ENCODE data around the gene EXOC4. TPM values are rescaled to one million over a fixed set of nuclear protein-coding genes. Genes with fewer than 3 reads are reported as not detected.

EXOC4 gene
- total RNA-seq, 2 donors from 2014 or later, result 62.0 to 146 TPM

- DNase-seq (no peak), ATAC-seq (no peak)
- peaks cover 29% of the 10 kb centered on the region for H3K4me1 ChIP-seq
- no peak overlapping the region for H3K27ac ChIP-seq
- 93 to 94% methylated on average over 2 of the region's 2 CpGs for WGBS, 2 donors
- H3K9me3 ChIP-seq, result no peaks in the 10 kb centered on the region
- no peak overlapping the region for H3K4me3 ChIP-seq
- H3K36me3 ChIP-seq (replicated peaks in 1 of 2; ENCODE audit: insufficient read depth in 1 of 2, low read depth in 2 of 2), result peaks cover 0 to 12% of the 10 kb centered on the region in 2 donors
- no peaks in the 10 kb centered on the region for H3K27me3 ChIP-seq
- TF ChIP-seq CTCF (IDR thresholded peaks at IDR 0.05) (no peak), POLR2A (IDR thresholded peaks at IDR 0.05) (no peak)
- intact Hi-C loops (cut with DNase I), result no loop called here
These were observed 51.1 kb downstream of the EXOC4 start for GRCh38 chr7:133303931-133304330.

GRCh38 chr7:133309333-133309732, 56.5 kb downstream of the EXOC4 start:
- Histone ChIP-seq H3K4me3 (no peak overlapping the region), H3K4me1 (peaks cover 19% of the 10 kb centered on the region), H3K27me3 (no peaks in the 10 kb centered on the region), H3K36me3 (replicated peaks in 1 of 2; ENCODE audit: insufficient read depth in 1 of 2, low read depth in 2 of 2) (peaks cover 0 to 12% of the 10 kb centered on the region in 2 donors), H3K27ac (peak overlapping the region in 1 of 4 donors; percentile 60), H3K9me3 (no peaks in the 10 kb centered on the region)
- intact Hi-C loops (cut with DNase I), result no loop called here
- 95 to 97% methylated on average over 6 of the region's 6 CpGs for WGBS, 2 donors
- TF ChIP-seq POLR2A (IDR thresholded peaks at IDR 0.05), result no peak
- TF ChIP-seq CTCF (IDR thresholded peaks at IDR 0.05), result no peak
- DNase-seq (no peak), ATAC-seq (no peak)

GRCh38 chr7:133310232-133310862, 57.5 kb downstream of the EXOC4 start:
- intact Hi-C loops (cut with DNase I), result no loop called here
- Histone ChIP-seq H3K4me1 (peaks cover 19% of the 10 kb centered on the region), H3K36me3 (replicated peaks in 1 of 2; ENCODE audit: insufficient read depth in 1 of 2, low read depth in 2 of 2) (peaks cover 0 to 12% of the 10 kb centered on the region in 2 donors), H3K27ac (peak overlapping the region in 2 of 4 donors; percentile 18 to 60), H3K4me3 (no peak overlapping the region), H3K27me3 (no peaks in the 10 kb centered on the region), H3K9me3 (no peaks in the 10 kb centered on the region)
- TF ChIP-seq CTCF (IDR thresholded peaks at IDR 0.05), result no peak
- WGBS, 2 donors, result 4 to 9% methylated on average over 3 of the region's 3 CpGs
- peak; percentile 97 for ATAC-seq
- DNase-seq, result peak; percentile 77 to 87 (median 84)

- Histone ChIP-seq H3K27me3 (no peaks in the 10 kb centered on the region), H3K9me3 (no peaks in the 10 kb centered on the region), H3K27ac (no peak overlapping the region), H3K36me3 (replicated peaks in 1 of 2; ENCODE audit: insufficient read depth in 1 of 2, low read depth in 2 of 2) (no peaks in the 10 kb centered on the region), H3K4me1 (peaks cover 23% of the 10 kb centered on the region), H3K4me3 (no peak overlapping the region)
- TF ChIP-seq POLR2A (IDR thresholded peaks at IDR 0.05) (no peak), CTCF (IDR thresholded peaks at IDR 0.05) (no peak)
- whole genome bisulfite sequencing, 2 donors, result 80 to 88% methylated on average over 1 of the region's 1 CpG
- intact Hi-C loops (cut with DNase I), result no loop called here
- ATAC-seq (no peak), DNase-seq (no peak)
These were observed 60.7 kb downstream of the EXOC4 start for GRCh38 chr7:133313575-133313974.

GRCh38 chr7:133314084-133314483, 61.2 kb downstream of the EXOC4 start:
- H3K4me1 ChIP-seq, result peaks cover 23% of the 10 kb centered on the region
- H3K9me3 ChIP-seq, result no peaks in the 10 kb centered on the region
- H3K4me3 ChIP-seq, result no peak overlapping the region
- no peaks in the 10 kb centered on the region for H3K36me3 ChIP-seq (replicated peaks in 1 of 2; ENCODE audit: insufficient read depth in 1 of 2, low read depth in 2 of 2)
- ATAC-seq (no peak), DNase-seq (no peak)
- TF ChIP-seq POLR2A (IDR thresholded peaks at IDR 0.05), result no peak
- TF ChIP-seq CTCF (IDR thresholded peaks at IDR 0.05), result no peak
- H3K27ac ChIP-seq, result no peak overlapping the region
- 88 to 100% methylated on average over 1 of the region's 1 CpG for WGBS, 2 donors
- H3K27me3 ChIP-seq, result no peaks in the 10 kb centered on the region
- intact Hi-C loops (cut with DNase I), result no loop called here
